Suppressor macrophage treated with lipopolysaccharide for 4 hours (primary cell): Measurements from ENCODE around the gene AP3B1.
"Not testable (repeated sequence)": the region's sequence is repeated elsewhere in the genome, so short reads cannot be mapped to it uniquely, and the experiment has no call there.

Experiments used
- DNase-seq: peaks from one replicate; pipeline ENCODE4 v3.0.0-alpha.2; 2020

AP3B1 gene

DNA sequence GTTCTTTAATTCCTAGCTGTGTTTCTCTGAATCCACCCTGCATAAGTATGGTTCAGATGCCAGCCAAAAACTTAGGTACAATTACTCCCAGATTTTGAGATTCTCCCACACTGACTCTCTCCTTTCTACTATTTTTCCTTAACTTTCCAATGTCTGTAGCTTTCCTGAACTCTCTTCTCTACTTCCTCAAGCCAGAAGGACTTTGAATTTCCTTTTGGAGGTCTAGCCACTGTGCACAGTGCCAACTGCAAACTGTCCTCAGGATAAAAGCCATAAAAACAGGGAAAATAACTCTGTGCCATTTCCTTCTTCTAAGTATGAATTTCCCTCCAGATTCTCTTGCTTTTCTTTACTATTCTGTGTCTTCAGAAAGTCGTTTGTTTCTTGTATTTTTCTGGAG, 157.2 kb downstream of the AP3B1 start:
- no peak for DNase-seq

GRCh38 chr5:78133423-78133822, 161.1 kb downstream of the AP3B1 start:
- DNase-seq, result no peak

DNA sequence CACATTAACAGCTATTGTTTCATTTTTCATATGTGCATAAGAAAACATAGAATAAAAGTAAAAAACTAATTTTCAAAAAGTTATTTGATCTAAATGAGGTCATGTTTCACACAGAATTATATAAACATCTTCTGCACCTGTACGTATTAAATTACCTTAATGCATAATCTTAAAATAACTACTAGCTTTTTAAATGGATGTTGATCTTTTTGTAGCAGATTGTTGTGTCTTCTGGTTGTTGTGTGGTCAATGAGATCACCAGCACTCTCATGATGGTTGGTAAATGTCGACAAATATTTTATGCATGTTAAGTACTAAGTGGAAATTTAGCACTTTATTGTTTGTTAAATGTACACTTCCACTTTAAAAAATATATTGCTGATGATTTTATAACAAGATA, 162.0 kb downstream of the AP3B1 start:
- no peak for DNase-seq

DNA sequence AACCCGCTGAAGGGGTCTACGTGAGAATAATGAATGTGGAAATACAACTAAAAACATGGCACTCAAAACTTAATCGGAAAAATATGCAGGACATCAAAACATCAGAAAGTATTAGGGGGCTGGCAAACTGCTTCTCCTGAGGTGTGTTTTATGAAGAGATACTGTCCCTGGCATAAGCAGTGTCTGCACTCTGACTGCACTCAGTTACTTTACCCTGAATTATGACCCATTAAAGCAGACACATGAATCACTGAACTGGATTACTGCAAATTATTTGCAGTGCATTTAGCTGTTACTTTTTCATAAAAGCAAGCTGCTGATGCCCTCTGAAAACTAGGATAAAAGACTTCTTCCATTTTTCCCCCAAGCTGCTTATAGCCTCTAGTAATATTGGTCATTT, 164.9 kb downstream of the AP3B1 start:
- no peak for DNase-seq

DNA sequence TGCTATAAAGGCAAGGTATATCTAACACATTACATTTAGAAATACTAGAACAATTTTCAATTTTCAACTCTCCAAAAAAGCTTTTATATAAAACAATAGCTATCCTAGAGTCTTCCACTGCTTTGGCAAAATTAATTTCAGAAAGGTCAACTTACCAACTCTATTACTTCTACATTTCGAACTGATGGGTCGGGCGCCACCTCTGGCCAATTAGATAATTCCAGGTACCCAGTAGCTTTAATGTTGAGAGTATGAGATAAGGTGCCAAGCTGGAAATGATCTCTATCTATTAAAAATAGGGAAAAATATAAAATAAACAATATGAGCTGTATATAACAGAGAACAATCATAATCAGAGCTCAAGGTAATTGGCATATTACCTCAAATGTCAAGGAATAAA, 166.6 kb downstream of the AP3B1 start:
- no peak for DNase-seq

DNA sequence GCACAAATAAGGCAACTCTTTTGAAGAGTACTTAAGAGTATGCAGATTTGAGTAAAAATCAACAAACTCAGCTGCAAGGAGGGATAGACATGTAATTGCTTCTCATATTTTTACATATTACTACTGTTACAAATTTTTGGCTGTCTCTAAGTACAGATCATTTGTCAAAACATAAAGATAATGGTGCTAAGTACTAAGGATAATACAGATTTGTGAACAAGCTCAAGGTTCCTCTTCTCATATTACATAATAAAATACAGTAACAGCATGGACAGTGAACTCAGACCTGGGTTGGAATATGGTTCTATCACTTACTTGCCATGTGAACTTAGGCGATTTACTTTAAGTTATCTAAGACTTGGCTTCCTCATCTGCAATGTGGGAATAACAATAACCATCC, 168.0 kb downstream of the AP3B1 start:
- no peak for DNase-seq

DNA sequence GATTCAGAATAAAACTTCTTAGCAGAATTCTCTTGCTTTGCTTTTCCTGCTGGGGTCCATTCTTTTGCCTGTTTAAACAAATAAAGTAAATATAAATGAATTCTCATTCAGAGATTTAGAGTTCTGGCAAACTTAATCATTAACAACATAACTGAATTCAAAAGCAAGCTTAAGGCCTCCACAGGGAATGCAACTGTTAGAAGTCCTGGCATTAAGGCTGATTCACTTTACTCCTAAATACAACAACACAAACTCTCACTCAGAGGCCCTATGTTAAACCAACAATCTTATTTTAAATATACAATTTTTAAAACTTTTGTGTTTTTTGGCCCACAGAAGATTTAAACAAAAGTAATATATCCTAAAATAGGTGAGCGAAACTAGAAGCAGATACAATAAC, 178.3 kb downstream of the AP3B1 start:
- DNase-seq, result no peak

DNA sequence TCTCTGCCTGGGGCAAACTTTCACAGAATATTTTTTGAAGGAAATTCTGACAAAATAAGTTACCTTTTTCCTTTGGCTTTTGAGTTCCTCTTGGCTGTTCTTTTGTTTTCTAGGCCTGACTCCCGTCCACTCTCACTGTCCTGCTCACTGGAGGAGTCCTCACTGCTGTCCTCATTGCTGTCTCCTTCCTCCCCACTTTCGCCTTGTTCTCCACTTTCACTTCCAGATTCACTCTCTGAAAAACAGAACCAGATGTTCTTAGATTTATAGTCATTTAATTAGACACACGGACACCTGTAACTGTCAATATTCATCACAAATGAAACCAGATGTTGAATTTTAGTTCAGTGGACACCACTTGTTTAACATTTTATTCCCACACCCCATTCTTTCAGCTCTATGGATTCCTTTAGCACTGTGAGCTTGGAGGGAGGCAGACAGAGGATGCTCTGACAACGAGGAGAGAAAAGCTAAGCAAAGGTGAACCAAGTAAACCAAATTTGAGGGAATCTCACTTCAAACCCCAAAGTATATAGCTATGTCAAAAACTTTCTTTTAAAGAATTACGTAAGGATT, 180.7 kb downstream of the AP3B1 start:
- peak; percentile 49 for DNase-seq

DNA sequence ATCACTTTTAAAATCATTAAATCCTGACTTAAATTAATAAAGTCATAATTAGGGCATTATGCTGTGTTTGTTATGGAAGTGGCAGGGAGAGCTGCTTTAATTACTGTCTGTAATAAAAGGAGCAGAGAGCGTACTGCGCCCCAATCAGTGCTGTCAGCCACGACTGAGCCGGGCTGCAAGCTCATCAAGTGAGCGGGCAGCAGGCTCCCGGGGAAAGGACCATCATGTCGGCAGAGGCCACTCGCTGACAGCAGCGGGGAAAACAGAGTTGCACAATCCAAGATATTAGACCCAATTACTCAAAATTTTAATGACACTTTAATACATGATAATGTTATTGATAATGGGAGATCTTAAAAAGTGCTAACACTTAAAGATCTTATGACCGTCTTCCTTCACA, 181.6 kb downstream of the AP3B1 start:
- DNase-seq, result no peak

- peak; percentile 53 for DNase-seq
Observed at GRCh38 chr5:78109891-78110324, 184.6 kb downstream of the AP3B1 start.

GRCh38 chr5:78108564-78108963, 185.9 kb downstream of the AP3B1 start:
- no peak for DNase-seq

DNA sequence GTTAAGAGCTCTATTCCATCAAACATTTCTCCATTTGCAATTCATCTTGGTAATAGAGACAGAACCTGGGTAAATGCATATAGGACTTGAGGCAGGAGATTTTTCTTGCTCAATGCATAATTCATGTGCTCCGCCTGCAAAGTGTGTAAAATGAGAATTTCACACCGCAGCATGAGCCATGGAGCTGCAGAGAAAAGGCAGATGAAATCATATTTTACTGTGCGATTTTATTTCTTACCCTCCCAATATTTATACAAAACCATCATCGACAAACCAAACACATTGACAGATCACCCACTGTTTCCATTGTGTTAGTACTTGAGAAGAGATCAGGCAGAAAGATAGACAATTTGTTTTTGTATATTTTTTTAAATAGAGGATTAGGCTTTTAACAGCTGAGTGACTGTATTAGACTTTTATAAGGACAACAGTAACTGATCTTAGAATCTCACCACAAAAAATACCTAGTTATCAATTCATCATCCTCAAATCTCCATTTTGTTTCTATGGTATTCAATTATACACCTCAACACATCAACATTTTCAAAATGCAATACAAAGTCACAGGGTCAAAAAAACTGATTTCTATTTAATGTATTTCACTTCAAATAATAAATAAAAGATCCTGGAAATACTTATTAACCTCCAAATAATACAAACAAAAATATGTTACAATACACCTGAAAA, 191.1 kb downstream of the AP3B1 start:
- DNase-seq, result no peak

- no peak for DNase-seq
Observed at GRCh38 chr5:78102500-78102899, 192.0 kb downstream of the AP3B1 start.

GRCh38 chr5:78095125-78095524, 199.4 kb downstream of the AP3B1 start:
- DNase-seq, result no peak

GRCh38 chr5:78090002-78090401, 204.5 kb downstream of the AP3B1 start:
- DNase-seq, result no peak

DNA sequence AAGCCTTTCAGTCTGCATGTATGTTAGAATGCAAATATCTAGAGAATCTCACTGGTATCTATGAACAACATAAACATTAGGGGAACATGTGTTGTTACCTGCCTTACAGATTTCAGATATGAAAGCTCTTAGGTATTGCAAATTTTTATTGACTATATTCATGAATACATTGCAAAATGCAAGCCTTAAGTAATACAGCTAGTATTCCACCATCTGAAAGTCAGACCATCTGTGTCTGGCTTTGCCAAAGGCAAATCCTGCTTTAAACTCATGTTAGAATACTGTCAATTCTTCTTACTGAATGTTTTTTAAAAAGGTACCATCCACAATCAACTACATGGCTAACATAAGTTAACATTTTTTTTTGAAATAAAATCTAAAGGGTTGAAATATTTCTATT, 215.6 kb downstream of the AP3B1 start:
- DNase-seq, result no peak

- no peak for DNase-seq
Observed at GRCh38 chr5:78077369-78078068, 217.0 kb downstream of the AP3B1 start.

- no peak for DNase-seq
Observed at GRCh38 chr5:78076351-78076750, 218.1 kb downstream of the AP3B1 start.

DNA sequence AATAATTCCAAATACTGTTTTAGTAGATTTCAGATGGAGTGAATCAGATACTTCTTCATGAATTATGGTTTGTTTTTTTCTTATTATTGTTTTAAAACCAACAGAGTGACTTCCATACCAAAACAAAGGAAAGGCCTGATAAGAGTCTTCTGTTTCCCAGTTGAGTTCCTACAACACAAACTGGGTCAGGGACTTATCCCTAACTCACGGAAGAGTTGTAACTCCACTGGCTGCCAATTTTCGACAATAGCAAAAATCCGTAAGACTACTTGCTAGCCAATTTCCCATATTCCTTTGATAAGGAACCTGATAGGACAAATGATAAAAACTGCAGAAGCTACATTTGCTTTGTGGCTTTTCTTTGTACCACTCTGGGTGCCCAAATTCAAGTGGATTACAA, 219.2 kb downstream of the AP3B1 start:
- no peak for DNase-seq

- DNase-seq, result not testable (repeated sequence)
Observed at GRCh38 chr5:78070691-78071090, 223.8 kb downstream of the AP3B1 start.

DNA sequence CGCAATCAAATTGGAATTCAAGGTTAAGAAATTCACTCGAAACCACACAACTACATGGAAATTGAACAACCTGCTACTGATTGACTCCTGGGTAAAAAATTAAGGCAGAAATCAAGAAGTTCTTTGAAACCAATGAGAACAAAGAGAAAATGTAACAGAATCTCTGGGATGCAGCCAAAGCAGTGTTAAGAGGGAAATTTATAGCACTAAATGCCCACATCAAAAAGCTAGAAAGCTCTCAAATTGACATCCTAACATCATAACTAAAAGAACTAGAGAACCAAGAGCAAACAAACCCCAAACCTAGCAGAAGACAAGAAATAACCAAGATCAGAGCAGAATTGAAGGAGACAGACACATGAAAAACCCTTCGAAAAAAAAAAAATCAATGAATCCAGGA, 226.9 kb downstream of the AP3B1 start:
- not testable (repeated sequence) for DNase-seq

GRCh38 chr5:78066722-78067121, 227.8 kb downstream of the AP3B1 start:
- not testable (repeated sequence) for DNase-seq

DNA sequence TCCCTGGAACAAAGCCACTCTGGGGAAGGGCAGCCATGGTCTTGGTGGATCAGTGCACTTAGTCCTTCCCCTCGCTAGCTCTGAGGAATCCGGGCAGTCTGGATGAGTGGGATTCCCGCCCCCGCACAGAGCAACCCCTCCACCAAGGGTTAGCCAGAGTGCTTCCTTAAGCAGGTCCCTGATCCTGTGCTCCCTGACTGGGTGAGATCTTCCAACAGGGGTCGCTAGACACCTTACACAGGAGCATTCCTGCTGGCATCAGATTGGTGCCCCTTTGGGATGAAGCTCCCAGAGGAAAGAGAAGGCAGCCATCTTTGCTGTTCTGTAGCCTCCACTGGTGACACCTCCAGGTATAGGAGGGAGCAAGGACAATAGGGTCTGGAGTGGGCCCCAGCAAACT, 228.8 kb downstream of the AP3B1 start:
- no peak for DNase-seq

GRCh38 chr5:78064941-78065472, 229.5 kb downstream of the AP3B1 start:
- DNase-seq, result no peak
